GM12891 (cell line): Measurements from ENCODE around the gene ARL11. TPM values are rescaled to one million over a fixed set of nuclear protein-coding genes. Genes with fewer than 3 reads are reported as not detected.
"Not testable (repeated sequence)": the region's sequence is repeated elsewhere in the genome, so short reads cannot be mapped to it uniquely, and the experiment has no call there.

Source experiments
- DNase-seq: peaks from one replicate; pipeline ENCODE4 v3.0.0; 2011; ENCODE audit warnings: low spot score; ENCODE audit not compliant: insufficient read length
- FAIRE-seq: peaks from 2 replicates; lab custom pipeline; 2011; peaks lifted over from hg19 to GRCh38; lab: Jason Lieb, UNC
- PAX5 ChIP-seq: IDR thresholded peaks from 2 replicates; pipeline ENCODE4 v1.6.1; 2011; ENCODE audit warnings: low read length, moderate library complexity, mild to moderate bottlenecking; ENCODE audit not compliant: insufficient read depth, severe bottlenecking
- POLR2A ChIP-seq: IDR thresholded peaks from 2 replicates; pipeline ENCODE4 v1.6.1; 2011; ENCODE audit warnings: low read depth, low read length, control low read depth
- POLR2AphosphoS5 ChIP-seq: IDR thresholded peaks from 2 replicates; pipeline ENCODE4 v1.6.1; 2011; ENCODE audit warnings: low read depth, low read length, control low read depth
- POU2F2 ChIP-seq: IDR thresholded peaks from 2 replicates; pipeline ENCODE4 v1.6.1; 2011; ENCODE audit warnings: low read depth, mild to moderate bottlenecking, control low read depth, low read length, moderate library complexity
- SPI1 ChIP-seq: IDR thresholded peaks from 2 replicates; pipeline ENCODE4 v1.6.1; 2011; ENCODE audit warnings: low read depth, low read length, control low read depth
- TAF1 ChIP-seq: IDR thresholded peaks from 2 replicates; pipeline ENCODE4 v1.6.1; 2011; ENCODE audit warnings: low read depth, low read length, control low read depth
- polyA plus RNA-seq: library from polyadenylated mRNA; unstranded; fragments of >200 nt; gene quantifications from one replicate; pipeline ENCODE4 v1.2.1, GENCODE V29; 2012; ENCODE audit warnings: low read depth, missing spikeins, inconsistent platforms; ENCODE audit not compliant: missing spikeins

ARL11 gene
- polyA plus RNA-seq, result 2.2 TPM

GRCh38 chr13:49627831-49628652, at the start of gene ARL11:
Gene ARL11 (plus strand): TSS chr13:49628507. CDS start chr13:49630448, 1,941 bp downstream.
- TF ChIP-seq POLR2AphosphoS5 (peak; percentile 56; the same call in 1 of the 2 replicates), PAX5 (no peak), SPI1 (peak; percentile 59; the same call in 1 of the 2 replicates), TAF1 (peak; percentile 59; the same call in 1 of the 2 replicates), POLR2A (peak; percentile 75), POU2F2 (no peak)
- DNase-seq (peak; percentile 76), FAIRE-seq (peak; percentile 35)

DNA sequence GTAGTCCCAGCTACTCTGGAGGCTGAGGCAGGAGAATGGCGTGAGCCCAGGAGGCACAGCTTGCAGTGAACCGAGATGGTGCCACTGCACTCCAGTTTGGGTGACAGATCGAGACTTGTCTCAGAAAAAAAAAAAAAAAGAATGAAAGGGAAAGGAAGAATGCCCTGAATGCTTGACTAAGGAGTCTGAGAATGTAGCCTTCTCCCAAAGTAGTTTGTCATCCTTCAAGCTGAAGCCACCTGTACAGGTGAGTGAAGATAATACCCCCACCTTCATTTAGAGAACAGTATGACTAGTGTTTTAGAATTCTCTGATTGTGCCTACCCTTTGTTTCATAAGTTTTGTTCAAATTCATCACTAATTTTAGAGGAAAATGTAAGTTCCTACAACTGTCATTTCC, 48.8 kb upstream of the ARL11 start:
- DNase-seq (no peak), FAIRE-seq (no peak)
- TF ChIP-seq POU2F2, result no peak
- no peak for TF ChIP-seq TAF1
- no peak for TF ChIP-seq POLR2AphosphoS5
- TF ChIP-seq PAX5, result no peak
- TF ChIP-seq POLR2A, result no peak
- TF ChIP-seq SPI1, result no peak

DNA sequence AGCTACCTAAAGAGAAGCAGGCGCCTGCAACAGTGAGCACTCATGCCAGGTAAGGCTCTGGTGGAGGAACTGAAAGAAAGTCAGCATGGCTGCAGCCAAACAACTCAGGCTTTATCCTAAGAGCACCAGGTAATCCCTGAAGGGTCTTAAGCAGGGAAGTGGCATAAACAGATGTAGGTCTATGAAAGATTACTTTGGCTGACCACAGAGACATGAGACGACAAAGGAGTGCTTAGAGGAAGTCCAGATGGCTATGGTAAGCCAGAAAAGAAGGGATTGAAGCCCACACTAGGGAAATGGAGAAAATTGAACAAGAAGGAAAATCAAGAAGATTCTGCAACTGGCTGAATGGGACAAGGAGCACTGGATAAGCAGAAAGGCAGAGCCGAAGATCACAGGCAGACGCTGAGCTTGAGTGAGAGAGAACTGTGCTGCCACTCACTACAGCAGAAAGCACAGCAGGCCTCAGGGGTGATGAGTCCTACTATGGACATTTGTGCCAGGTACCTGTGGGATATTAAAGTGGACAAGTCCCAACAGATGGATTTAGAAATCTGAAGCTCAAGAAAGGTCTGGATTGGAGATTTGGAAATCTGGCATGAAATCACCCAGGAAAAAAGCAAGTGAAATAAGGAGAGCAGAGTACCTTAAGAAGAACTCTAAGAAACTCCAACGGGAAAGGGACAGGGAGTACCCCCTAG, 47.2 kb upstream of the ARL11 start:
- FAIRE-seq (no peak), DNase-seq (no peak)
- TF ChIP-seq POLR2AphosphoS5, result no peak
- TF ChIP-seq SPI1, result 0 out of 2 replicates have a peak, but pooled peaks have one; percentile 6
- TF ChIP-seq TAF1, result no peak

- DNase-seq, result no peak
- TF ChIP-seq PAX5 (no peak), POLR2A (no peak), POLR2AphosphoS5 (no peak), TAF1 (no peak), POU2F2 (no peak), SPI1 (no peak)
- no peak for FAIRE-seq
These were observed 43.5 kb upstream of the ARL11 start for GRCh38 chr13:49584771-49585182.

- TF ChIP-seq TAF1, result 0 out of 2 replicates have a peak, but pooled peaks have one; percentile 19
- no peak for TF ChIP-seq PAX5
- no peak for TF ChIP-seq POLR2AphosphoS5
- peak; percentile 49; the same call in 1 of the 2 replicates for TF ChIP-seq POLR2A
- no peak for TF ChIP-seq SPI1
- 0 out of 2 replicates have a peak, but pooled peaks have one; percentile 26 for TF ChIP-seq POU2F2
- FAIRE-seq, result peak; percentile 91
- DNase-seq, result peak; percentile 96
These were observed 42.8 kb upstream of the ARL11 start, which contains the start of gene RCBTB1 for GRCh38 chr13:49585220-49586157. Gene RCBTB1 (minus strand): TSS chr13:49585558. CDS start chr13:49567279, 18,279 bp downstream.

GRCh38 chr13:49586717-49587116, 41.6 kb upstream of the ARL11 start:
- DNase-seq (no peak), FAIRE-seq (no peak)
- no peak for TF ChIP-seq POLR2A
- no peak for TF ChIP-seq SPI1
- no peak for TF ChIP-seq POLR2AphosphoS5
- no peak for TF ChIP-seq PAX5
- no peak for TF ChIP-seq POU2F2
- no peak for TF ChIP-seq TAF1

- TF ChIP-seq SPI1 (no peak), POU2F2 (no peak), POLR2AphosphoS5 (no peak), PAX5 (no peak), POLR2A (no peak), TAF1 (no peak)
- DNase-seq (no peak), FAIRE-seq (no peak)
These were observed 40.9 kb upstream of the ARL11 start for GRCh38 chr13:49587311-49587847.

- not testable (repeated sequence) for DNase-seq, FAIRE-seq
These were observed 37.6 kb upstream of the ARL11 start for GRCh38 chr13:49590714-49591113.

DNA sequence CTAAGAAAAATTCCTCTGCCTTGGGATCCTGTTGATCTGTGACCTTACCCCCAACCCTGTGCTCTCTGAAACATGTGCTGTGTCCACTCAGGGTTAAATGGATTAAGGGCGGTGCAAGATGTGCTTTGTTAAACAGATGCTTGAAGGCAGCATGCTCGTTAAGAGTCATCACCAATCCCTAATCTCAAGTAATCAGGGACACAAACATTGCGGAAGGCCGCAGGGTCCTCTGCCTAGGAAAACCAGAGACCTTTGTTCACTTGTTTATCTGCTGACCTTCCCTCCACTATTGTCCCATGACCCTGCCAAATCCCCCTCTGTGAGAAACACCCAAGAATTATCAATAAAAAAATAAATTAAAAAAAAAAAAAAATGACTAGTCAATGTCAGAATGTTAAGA, 34.4 kb upstream of the ARL11 start:
- FAIRE-seq, result not testable (repeated sequence)

DNA sequence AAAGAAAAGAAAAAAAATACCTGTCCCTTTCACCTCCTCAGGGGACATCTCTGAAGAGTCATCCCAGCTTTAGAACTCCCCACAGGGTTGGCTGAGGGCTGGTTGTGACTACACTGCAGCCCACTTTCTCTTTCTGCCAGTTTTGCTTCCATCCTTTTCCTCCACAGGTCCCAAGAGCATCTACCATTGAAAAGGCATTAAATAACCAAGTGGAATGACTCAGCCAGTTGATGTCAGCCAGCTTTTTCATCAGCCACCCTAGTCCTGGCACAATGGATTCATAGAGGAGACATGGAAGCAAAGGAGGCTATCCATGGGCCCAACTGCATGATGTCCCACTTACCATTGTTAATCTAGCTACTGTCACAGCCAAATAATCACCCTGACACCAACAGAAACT, 33.7 kb upstream of the ARL11 start:
- TF ChIP-seq POLR2AphosphoS5 (no peak), POLR2A (no peak), PAX5 (no peak), POU2F2 (no peak), TAF1 (no peak), SPI1 (no peak)
- DNase-seq (no peak), FAIRE-seq (no peak)

More for the DNA sequence above, 34.4 kb upstream of the ARL11 start:
- not testable (repeated sequence) for DNase-seq
